T47D (cell line): ENCODE measurements around the gene TMC7.

Source experiments
- DNase-seq, 2 experiments: peaks; one replicate each; pipeline versions ENCODE4 v3.0.0 to v3.0.0-alpha.2; 2011 to 2012; ENCODE audit warnings: low read depth in 1 of 2, low spot score in 1 of 2
- JUND ChIP-seq: IDR thresholded peaks from 2 replicates; pipeline ENCODE4 v1.6.1; 2012; ENCODE audit warnings: low read depth
- in situ Hi-C: cut with HindIII; loops from 2 replicates; pipeline ENCODE4 v1.10.0; 2016; ENCODE audit warnings: low sequenced_read_pairs, low pct_unique_long_range_greater_than_20kb

The TMC7 gene

DNA sequence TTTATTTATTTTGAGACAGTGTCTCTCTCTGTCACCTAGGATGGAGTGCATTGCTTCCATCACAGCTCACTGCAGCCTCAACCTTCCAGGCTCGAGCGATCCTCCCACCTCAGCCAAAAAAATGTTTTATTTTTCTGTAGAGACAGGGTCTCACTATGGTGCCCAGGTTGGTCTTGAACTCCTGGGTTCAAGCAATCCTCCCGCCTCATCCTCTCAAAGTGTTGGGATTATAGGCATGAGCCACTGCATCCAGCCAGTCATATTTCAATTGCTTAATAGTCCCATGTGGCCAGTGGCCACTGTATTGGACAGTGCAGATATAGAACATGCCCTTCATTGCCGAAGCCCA, 15.3 kb downstream of the TMC7 start:
- no peak for DNase-seq
- in situ Hi-C loops, result no loop called here
- TF ChIP-seq JUND, result no peak

DNA sequence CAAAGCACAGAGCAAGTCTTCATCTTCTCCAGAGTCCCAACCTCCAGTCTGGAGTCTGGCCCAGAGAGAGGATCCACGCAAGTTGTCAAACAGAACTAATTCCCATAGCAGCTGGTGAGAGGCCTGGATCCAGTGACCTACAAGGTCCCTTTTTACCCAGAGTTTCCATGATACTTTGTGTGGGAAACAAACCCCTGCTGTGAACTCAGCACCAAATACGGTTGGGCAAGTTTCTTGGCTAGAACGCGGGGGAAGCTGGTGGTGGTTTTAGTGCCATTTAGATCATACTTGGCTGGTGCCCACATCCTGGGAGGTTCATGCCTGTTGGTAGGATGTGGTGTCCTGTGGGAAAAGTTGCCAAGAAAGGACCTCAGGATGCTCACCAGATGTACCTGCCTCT, 18.1 kb downstream of the TMC7 start:
- in situ Hi-C loops, result no loop called here
- TF ChIP-seq JUND, result no peak
- DNase-seq, result no peak

DNA sequence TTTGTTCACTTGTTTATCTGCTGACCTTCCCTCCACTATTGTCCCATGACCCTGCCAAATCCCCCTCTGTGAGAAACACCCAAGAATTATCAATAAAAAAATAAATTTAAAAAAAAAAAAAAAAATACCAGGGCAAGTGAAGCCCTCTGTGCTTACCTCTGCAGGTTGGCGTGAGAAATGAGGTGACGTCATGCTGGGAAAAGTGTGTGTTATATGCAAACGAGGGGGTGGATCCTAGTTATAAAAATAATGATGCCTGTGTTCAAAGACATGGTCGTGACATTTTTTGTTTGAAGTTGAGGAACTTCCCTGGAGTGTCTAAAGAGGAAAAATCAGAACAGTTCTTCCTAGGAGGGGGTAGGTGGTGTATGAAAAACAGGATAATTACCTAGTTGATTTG, 20.2 kb downstream of the TMC7 start:
- in situ Hi-C loops, result no loop called here
- TF ChIP-seq JUND, result no peak
- no peak for DNase-seq

DNA sequence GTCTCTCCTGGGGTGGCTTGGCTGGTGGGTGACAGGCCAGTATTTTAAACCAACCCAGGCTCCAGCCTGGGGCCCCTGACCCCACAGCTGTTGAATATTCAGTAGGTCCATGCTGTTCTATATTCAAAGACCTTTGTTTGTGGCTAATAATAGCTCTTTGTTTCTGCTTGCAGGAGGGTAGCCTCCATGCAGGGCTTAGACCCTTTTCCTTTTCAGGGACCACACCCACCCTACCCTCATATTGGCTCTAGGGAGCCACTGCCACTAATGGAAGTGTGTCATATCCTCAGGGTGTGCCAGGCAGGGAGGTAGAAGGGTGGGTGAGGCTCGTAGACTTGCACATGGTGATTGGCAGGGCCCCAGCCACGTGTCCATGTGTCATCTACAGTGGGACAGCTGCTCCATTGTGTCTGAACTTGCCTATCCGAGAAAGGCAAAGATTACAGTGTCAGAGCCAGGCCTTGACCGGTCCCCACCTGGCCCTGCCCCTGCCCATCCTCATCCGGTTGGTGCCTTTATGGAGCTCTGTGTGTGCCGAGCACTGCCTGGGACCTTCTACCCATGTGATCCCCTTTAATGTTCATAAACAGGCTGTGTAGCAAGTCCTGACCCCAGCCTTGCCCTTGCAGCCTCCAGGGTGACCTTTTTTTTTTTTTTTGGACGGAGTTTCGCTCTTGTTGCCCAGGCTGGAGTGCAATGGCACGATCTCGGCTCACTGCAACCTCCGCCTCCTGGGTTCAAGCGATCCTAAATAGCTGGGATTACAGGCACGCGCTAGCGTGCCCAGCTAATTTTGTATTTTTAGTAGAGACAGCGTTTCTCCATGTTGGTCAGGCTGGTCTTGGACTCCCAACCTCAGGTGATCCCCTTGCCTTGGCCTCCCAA, 22.1 kb downstream of the TMC7 start:
- in situ Hi-C loops, result no loop called here
- no peak for TF ChIP-seq JUND
- no peak for DNase-seq

DNA sequence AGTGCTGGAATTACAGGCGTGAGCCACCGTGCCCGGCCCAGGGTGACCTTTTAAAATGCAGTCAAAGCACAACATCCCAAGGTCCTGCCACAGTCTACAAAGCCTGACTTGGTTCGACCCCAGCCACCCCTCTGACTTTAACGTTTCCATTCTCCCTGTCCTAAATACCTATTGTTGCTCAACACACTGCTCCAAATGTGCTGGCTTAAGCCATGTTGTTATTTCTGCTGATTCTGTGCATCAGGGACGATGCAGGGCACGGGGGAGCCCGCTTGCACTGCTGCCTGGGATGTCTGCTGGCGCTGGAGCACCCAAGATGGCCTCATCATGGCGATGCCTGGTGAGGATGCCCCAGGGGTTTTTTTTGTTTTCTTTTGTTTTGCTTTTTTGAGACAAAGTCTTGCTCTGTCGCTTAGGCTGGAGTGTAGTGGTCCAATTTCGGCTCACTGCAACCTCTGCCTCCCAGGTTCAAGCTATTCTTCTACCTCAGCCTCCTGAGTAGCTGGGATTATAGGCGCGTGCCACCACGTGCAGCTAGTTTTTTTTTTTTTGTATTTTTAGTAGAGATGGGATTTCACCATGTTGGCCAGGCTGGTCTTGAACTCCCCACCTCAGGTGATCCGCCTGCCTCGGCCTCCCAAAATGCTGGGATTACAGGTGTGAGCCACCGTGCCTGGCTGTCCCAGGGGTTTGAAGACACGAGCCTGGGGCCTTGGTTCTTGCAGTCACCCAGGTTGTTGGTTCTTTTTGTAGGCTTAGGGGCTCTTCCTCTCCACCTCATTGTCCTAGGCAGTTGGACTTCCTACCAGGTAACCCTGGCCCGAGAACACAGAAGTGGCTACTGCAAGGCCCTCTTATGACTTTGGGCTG, 22.9 kb downstream of the TMC7 start:
- no peak for TF ChIP-seq JUND

DNA sequence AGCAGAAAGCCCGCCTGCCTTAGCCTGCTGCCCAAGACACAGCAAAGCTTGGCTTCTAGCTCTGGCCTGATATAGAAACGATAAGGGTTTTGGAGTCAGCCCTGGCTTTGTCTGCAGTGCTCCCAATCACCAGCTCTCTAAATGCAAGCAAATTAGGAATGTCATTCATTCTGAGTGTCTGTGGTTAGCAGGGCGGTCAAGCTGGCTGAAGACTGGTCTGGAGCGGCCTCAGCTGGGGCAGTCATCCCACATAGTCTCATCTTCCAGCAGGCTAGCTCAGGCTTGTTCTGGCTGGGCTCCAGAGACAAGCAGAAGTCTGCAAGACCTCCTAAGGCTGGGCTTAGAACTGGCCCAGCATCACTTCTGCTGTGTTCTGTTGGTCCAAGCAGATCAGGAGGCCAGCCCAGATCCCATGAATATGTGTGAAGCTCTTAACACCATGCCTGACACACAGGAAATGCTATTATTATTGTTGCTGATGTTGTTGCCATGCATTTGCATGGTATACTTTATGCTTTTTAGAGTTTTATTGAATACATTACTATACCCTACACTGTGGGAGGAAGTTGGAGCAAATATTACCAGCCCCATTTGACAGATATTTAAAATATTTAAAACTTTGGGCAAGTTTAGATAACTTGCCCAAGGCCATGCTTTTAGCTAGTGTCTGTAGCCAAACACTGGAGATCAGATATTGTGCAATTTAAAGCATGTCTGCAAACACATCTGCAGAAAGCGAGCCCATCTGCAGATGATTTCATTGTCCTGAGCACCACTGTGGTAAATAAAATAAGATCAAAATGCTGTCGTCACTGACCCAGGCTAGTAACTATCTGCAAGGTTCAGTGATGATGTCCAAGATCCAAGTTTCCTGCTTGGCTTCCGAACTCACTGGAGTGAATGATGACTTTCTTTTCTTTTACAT, 24.8 kb downstream of the TMC7 start:
- peak in 1 of 2 experiments; percentile 82 for DNase-seq
- no peak for TF ChIP-seq JUND
- in situ Hi-C loops, result no loop called here

More for the DNA sequence above, 22.9 kb downstream of the TMC7 start:
- DNase-seq, result no peak
- in situ Hi-C loops, result no loop called here

DNA sequence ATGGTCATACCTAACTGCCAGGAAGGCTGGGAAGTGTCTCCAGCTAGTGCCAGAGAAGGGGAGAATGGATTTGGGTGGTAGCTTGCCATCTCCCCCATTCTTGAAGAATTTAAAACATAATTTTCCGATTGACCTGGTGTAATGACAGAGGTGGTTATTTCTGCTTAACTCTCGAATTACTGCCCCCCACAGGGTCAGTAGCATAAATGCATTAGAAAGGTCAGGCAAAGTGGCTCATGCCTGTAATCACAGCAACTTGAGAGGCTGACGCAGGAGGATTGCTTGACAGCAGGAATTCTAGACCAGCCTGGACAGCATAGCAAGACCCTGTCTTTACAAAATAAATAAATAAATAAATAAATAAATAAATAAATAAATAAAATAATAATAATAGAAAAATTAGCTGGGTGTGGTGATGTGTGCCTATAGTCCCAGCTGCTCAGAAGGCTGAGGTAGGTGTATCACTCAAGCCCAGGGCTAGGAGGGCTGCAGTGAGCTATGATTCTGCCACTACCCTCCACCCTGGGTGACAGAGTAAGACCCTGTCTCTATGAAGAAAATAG, 27.5 kb downstream of the TMC7 start:
- in situ Hi-C loops, result no loop called here
- TF ChIP-seq JUND, result no peak
- no peak for DNase-seq

DNA sequence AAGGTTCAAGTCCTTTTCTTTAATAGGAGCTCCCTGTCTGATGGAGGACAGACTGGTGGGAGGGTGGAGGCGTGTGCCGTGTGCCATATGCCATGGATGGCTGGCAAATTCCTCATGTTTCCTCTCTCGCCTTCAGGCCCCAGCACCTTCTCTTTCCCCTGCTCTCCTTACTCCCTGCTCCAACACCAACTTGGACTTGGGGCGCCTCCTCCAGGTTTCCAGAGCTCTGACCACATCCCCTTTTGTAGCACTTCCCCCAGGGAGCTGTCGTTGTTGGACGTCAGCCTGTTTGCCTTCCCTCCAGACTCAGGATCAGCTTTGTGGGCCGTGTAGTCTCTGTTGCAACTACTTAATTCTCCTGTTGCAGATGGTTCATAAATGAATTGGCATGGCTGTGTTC, 30.7 kb downstream of the TMC7 start:
- no peak for TF ChIP-seq JUND
- in situ Hi-C loops, result no loop called here
- peak in 1 of 2 experiments; percentile 20 for DNase-seq

DNA sequence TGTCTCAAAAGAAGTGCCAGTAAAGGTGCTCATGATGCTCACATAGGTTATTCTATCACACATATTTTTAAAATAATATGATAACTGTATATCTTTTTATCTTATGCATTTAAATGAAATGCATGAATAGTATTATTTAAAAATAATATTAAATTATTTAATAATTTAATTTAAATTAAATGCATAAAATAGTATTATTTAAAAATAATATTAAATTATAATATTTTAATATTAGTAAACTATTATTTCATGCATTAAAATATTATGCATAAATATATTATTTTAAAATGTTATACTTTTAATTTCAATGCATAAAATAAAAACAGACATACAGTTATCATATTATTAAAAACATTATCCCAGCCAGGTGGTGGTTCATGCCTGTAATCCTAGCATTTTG, 33.4 kb downstream of the TMC7 start:
- in situ Hi-C loops, result no loop called here
- no peak for DNase-seq
- TF ChIP-seq JUND, result no peak

DNA sequence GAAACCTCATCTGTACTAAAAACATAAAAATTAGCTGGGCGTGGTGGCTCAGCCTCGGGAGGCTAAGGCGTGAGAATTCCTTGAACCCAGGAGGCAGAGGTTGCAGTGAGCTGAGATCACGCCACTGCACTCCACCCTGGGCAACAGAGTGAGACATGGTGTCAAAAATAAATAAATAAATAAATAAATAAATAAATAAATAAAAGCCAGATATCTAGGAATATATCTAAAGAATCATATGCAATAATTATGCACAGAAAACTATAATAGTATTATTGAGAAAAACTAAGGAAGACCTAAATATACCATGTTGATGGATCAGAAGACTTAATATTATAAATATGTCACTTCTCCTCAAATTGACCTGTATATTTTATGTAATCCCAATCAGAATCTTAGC, 37.0 kb downstream of the TMC7 start:
- DNase-seq, result no peak
- in situ Hi-C loops, result no loop called here
- TF ChIP-seq JUND, result no peak

DNA sequence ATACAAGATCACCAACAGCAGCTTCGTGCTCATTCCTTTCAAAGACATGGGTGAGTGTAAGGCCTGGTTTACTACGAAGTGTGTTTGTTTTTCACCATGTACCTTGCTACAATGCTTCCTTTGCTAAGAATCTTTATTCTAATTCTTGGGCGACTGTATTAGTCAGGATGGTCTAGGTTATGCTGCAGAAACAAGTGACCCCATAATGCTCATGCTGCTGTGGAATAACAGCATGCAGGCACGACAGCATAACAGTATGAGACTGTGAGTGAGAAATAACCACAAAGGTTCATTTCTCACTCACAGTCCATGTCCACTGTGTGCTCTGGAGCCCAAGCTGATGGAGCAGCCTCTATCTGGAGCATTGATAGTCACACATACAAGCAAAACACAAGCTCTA, 38.0 kb downstream of the TMC7 start:
- in situ Hi-C loops, result no loop called here
- no peak for DNase-seq
- TF ChIP-seq JUND, result no peak

DNA sequence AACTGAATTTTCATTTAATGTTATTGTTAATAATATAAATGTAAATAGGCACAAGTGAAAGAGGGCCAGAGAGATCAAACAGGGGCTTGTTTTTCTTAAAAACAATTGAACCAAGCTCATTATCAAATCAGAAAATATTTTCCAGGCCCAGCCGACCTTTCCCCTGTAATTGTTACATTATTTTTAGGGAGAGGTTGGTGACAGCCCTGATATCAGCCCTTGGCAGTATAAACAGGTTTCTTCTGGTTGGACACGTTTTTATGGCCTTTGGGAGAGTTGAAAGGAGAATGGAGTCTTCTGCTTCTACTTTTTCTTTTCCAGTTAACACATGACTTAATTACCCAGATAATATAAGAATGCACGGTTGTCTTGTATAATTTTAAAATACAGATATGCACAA, 43.7 kb downstream of the TMC7 start:
- no peak for TF ChIP-seq JUND
- in situ Hi-C loops, result no loop called here
- DNase-seq, result no peak

DNA sequence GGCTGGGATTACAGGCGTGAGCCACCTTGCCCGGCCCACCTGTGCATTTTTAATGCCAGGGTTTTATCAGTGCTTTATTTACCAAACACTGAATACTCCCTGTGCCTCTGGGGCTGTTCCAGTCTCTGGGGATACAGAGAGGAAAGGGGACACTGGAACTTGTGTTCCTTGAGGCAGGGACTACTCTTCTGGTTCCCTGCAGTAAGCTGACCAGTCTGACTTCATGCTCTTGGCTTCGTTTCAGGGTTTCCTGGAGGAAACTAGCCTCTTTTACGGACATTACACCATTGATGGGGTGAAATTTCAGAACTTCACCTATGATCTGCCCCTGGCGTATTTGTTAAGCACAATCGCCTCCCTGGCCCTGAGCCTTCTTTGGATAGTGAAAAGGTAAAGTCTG, 46.2 kb downstream of the TMC7 start:
- in situ Hi-C loops, result no loop called here
- no peak for TF ChIP-seq JUND
- peak in 1 of 2 experiments; percentile 46 for DNase-seq
